ENCODE measurements around the gene GMPR. TPM values are rescaled to one million over a fixed set of nuclear protein-coding genes. Genes with fewer than 3 reads are reported as not detected.
"Not testable (repeated sequence)": the region's sequence is repeated elsewhere in the genome, so short reads cannot be mapped to it uniquely, and the experiment has no call there.

Gene GMPR
- total RNA-seq, 1 experiment from 2014 or later: 28.7 TPM

GRCh38 chr6:16267428-16268263 lies 29.3 kb downstream of the GMPR start:
- no peak for DNase-seq
- H3K27ac ChIP-seq: no peak overlapping the region
- H3K27me3 ChIP-seq: no peaks in the 10 kb centered on the region
- no peak overlapping the region for H3K4me3 ChIP-seq
- no peaks in the 10 kb centered on the region for H3K4me1 ChIP-seq
- H3K9me3 ChIP-seq (replicated peaks): no peaks in the 10 kb centered on the region
- H3K36me3 ChIP-seq: no peaks in the 10 kb centered on the region

DNA sequence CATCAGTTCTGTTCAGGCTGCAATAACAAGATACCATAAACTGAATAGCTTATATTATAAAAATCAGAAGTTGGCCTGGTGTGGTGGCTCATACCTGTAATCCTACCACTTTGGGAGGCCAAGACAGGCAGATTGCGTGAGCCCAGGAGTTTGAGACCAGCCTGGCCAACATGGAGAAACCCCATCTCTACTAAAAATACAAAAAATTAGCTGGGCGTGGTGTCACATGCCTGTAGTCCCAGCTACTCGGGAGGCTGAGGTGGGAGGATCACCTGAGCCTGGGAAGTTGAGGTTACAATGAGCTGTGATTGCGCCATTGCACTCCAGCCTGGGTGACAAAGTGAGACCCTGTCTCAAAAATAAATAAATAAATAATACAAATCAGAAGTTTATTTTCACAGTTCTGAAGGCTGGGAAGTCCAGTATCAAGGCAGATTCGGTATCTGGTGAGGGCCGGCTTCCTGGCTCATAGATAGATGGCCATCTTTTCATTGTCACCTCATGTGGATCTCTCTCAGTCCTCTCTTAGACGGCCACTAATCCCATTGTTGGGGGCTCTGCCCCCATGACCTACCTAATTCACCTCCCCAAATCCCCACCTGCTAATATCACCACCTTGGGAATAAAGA lies 31.2 kb downstream of the GMPR start:
- not testable (repeated sequence) for H3K27ac ChIP-seq; H3K36me3 ChIP-seq; H3K27me3 ChIP-seq; H3K9me3 ChIP-seq (replicated peaks); H3K4me3 ChIP-seq; H3K4me1 ChIP-seq; DNase-seq

DNA sequence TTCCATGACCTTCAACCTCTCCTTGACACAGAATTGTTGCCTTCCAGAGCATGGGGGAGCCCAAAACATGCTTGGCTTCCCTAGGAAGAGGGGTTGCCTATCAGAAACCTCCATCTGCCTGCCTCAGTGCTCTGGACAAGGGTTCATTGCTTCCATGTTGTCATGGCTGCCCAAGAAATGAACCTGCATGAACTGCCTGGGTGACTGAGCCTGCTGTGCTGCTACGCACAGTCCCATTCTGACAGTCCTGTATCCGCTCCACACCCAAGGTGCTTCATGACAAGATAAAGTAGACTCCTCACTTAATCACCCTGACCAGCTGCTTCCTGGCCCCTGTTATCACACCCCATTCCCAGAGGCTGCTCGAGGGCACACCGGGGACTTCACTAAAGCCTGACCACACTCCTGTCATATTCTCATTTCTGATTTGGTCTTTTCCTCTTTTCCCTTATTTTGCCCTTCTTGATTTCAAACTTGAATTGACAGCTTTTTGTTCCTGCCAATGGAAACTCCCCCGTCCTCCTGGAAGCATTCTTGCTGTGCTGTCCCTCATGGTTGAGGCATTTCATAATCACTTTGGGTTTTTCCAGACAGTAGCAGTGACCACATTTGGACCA lies 31.9 kb downstream of the GMPR start:
- H3K27me3 ChIP-seq: no peaks in the 10 kb centered on the region
- no peak overlapping the region for H3K4me3 ChIP-seq
- no peaks in the 10 kb centered on the region for H3K36me3 ChIP-seq
- no peak overlapping the region for H3K27ac ChIP-seq
- H3K9me3 ChIP-seq (replicated peaks): no peaks in the 10 kb centered on the region
- DNase-seq: no peak
- peaks cover 7% of the 10 kb centered on the region for H3K4me1 ChIP-seq

DNA sequence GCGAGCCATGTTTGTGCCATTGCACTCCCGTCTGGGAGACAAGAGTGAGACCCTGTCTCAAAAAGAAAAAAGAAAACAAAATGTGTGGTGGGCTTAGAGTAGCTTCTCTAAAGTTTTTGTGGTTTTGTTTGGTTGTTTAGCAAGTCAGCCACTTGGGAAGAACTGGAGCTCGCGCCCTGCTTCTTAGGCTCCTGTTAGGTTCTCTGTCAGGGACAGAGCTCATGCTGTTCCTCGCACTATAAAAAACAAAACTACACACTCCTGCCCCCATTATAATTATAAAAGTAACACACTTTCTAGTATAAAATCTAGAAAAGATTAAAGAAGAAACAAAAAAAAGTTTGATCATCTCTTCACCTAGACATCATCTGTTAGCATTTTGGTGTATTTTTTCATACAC lies 33.0 kb downstream of the GMPR start:
- Histone ChIP-seq H3K9me3 (replicated peaks) (no peaks in the 10 kb centered on the region), H3K4me3 (no peak overlapping the region), H3K36me3 (no peaks in the 10 kb centered on the region), H3K4me1 (peaks cover 7% of the 10 kb centered on the region), H3K27me3 (no peaks in the 10 kb centered on the region), H3K27ac (no peak overlapping the region)
- no peak for DNase-seq

GRCh38 chr6:16272201-16272600 lies 33.8 kb downstream of the GMPR start:
- H3K4me1 ChIP-seq: peaks cover 11% of the 10 kb centered on the region
- H3K4me3 ChIP-seq: no peak overlapping the region
- H3K27me3 ChIP-seq: no peaks in the 10 kb centered on the region
- H3K27ac ChIP-seq: no peak overlapping the region
- DNase-seq: no peak
- H3K36me3 ChIP-seq: no peaks in the 10 kb centered on the region
- H3K9me3 ChIP-seq (replicated peaks): no peaks in the 10 kb centered on the region

DNA sequence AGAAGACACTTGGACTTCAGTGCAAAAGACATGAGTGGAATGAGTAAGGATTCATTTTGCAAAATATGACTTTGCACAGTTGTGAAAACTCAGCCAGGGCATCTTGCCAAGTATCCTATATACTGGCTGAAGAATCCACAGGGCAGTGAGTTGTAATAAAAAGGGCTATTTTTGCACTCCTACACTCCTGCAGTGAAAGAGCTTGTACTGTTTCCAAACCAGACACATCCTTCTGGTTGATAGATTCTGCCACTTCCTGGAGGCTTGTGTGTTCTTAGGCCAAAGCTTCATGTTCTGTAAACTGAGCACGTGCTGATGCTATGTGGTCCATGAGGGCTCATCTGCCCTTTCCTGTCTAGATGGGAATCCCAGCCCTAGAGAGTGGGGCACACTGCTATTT lies 34.9 kb downstream of the GMPR start:
- H3K4me1 ChIP-seq: peaks cover 18% of the 10 kb centered on the region
- no peak overlapping the region for H3K4me3 ChIP-seq
- no peaks in the 10 kb centered on the region for H3K36me3 ChIP-seq
- no peak overlapping the region for H3K27ac ChIP-seq
- H3K9me3 ChIP-seq (replicated peaks): no peaks in the 10 kb centered on the region
- DNase-seq: peak in 1 of 2 experiments; percentile 45
- H3K27me3 ChIP-seq: no peaks in the 10 kb centered on the region

DNA sequence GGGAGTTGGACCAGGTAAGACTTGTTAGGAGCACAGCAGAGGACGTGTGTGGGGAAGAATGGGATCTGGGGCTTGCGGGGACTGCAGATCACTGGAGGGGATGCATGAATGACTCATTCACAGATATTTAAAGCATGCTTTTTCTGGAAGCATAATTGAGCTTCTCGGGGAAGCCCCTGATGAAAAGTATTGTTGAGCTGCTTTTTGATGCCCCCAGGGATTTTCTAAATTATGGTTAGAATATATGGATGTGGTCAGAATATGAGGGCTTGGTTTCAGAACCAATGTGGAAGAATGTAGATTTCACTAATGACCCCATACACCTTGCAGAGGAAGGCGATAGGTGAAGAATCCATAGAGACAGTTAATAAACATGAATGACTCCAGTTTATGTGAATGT lies 36.1 kb downstream of the GMPR start:
- H3K36me3 ChIP-seq: no peaks in the 10 kb centered on the region
- H3K27ac ChIP-seq: no peak overlapping the region
- DNase-seq: no peak
- peaks cover 25% of the 10 kb centered on the region for H3K4me1 ChIP-seq
- no peaks in the 10 kb centered on the region for H3K9me3 ChIP-seq (replicated peaks)
- no peak overlapping the region for H3K4me3 ChIP-seq
- no peaks in the 10 kb centered on the region for H3K27me3 ChIP-seq

DNA sequence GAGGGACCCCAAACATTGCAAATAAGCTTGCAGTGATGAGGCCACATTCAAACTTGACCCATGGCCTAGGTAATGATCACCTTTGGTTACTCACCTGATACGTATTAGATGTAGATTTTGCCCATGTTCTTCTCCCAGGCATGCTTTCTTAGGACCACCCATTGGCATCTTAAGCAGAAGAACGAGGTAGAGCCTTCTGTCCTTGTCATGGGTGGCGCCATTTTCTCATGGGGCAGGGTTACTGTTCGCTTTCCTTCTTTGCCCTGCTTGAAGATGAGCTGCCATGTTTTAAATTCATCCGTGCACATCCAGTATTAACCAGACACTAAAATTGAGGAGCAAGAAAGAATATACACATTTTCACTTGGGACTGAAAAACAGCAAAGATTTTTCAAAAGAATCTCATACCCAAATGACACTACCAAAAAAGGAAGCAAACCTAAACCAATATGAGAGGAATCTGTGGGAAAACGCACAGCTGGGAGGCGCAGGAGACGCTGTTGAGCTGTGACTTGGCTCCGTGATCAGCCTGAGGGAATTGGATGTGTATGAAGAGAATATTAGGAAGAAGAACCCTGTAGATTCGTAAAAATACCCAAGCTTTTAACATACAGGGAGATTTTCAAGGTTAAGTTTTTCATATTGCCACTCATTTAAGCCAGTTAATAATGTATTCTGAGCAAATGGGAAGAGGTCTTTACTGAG lies 36.6 kb downstream of the GMPR start:
- DNase-seq: no peak
- Histone ChIP-seq H3K4me1 (peaks cover 25% of the 10 kb centered on the region), H3K9me3 (replicated peaks) (no peaks in the 10 kb centered on the region), H3K27me3 (no peaks in the 10 kb centered on the region), H3K4me3 (no peak overlapping the region), H3K27ac (no peak overlapping the region), H3K36me3 (no peaks in the 10 kb centered on the region)

GRCh38 chr6:16277101-16277981 lies 39.0 kb downstream of the GMPR start:
- H3K4me1 ChIP-seq: peaks cover 25% of the 10 kb centered on the region
- DNase-seq: peak; percentile 88 to 91
- no peaks in the 10 kb centered on the region for H3K36me3 ChIP-seq
- no peaks in the 10 kb centered on the region for H3K9me3 ChIP-seq (replicated peaks)
- H3K4me3 ChIP-seq: no peak overlapping the region
- H3K27me3 ChIP-seq: no peaks in the 10 kb centered on the region
- peak overlapping the region; percentile 78 for H3K27ac ChIP-seq

GRCh38 chr6:16278048-16278724 lies 39.8 kb downstream of the GMPR start:
- peaks cover 21% of the 10 kb centered on the region for H3K4me1 ChIP-seq
- H3K27ac ChIP-seq: peak overlapping the region; percentile 78
- no peak overlapping the region for H3K4me3 ChIP-seq
- peak; percentile 72 to 80 for DNase-seq
- no peaks in the 10 kb centered on the region for H3K9me3 ChIP-seq (replicated peaks)
- H3K27me3 ChIP-seq: no peaks in the 10 kb centered on the region
- H3K36me3 ChIP-seq: no peaks in the 10 kb centered on the region

GRCh38 chr6:16278750-16279149 lies 40.4 kb downstream of the GMPR start:
- Histone ChIP-seq H3K4me3 (no peak overlapping the region), H3K27ac (peak overlapping the region; percentile 78), H3K27me3 (no peaks in the 10 kb centered on the region), H3K36me3 (no peaks in the 10 kb centered on the region), H3K9me3 (replicated peaks) (no peaks in the 10 kb centered on the region), H3K4me1 (peaks cover 18% of the 10 kb centered on the region)
- no peak for DNase-seq

DNA sequence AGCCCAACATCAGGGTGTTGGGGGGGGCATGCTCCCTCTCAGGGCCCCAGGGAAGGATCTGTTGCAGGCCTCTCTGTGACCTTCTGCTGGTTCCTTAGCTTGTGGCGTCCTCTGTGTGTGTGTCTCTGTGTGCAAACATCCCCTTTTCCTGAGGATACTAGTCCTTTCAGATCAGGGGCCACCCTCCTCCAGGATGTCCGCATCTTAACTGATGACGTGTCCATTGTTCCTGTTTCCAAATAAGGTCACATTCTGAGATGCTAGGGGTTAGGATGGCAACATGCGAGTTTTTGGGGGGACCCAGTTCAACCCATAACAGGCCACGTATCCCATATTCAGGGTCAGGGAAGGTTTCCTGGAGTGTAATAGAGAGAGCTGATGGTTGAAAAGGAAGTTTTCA lies 40.9 kb downstream of the GMPR start:
- no peak overlapping the region for H3K27ac ChIP-seq
- no peak for DNase-seq
- no peaks in the 10 kb centered on the region for H3K9me3 ChIP-seq (replicated peaks)
- peaks cover 18% of the 10 kb centered on the region for H3K4me1 ChIP-seq
- no peaks in the 10 kb centered on the region for H3K27me3 ChIP-seq
- no peak overlapping the region for H3K4me3 ChIP-seq
- H3K36me3 ChIP-seq: no peaks in the 10 kb centered on the region

GRCh38 chr6:16282370-16282769 lies 44.0 kb downstream of the GMPR start:
- H3K4me1 ChIP-seq: peaks cover 14% of the 10 kb centered on the region
- H3K27ac ChIP-seq: no peak overlapping the region
- H3K27me3 ChIP-seq: no peaks in the 10 kb centered on the region
- no peaks in the 10 kb centered on the region for H3K9me3 ChIP-seq (replicated peaks)
- DNase-seq: no peak
- no peaks in the 10 kb centered on the region for H3K36me3 ChIP-seq
- H3K4me3 ChIP-seq: no peak overlapping the region

DNA sequence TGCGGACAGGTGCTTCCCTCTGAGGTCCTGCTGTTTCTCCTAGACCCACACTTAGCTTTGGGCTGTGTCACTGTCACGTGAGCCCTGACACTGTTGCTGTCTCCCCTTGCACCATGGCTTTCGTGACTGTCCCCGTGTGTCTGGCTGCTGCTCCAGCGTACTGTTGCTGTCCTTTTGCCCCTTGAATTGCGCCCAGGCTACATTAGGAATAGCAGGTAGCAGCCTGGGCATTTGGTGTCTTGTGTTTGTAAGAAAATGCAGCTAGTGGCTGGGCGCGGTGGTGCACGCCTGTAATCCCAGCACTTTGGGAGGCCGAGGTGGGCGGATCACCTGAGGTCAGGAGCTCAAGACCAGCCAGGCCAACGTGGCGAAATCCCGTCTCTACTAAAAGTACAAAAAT lies 46.1 kb downstream of the GMPR start:
- no peaks in the 10 kb centered on the region for H3K4me1 ChIP-seq
- no peaks in the 10 kb centered on the region for H3K9me3 ChIP-seq (replicated peaks)
- H3K4me3 ChIP-seq: no peak overlapping the region
- H3K27me3 ChIP-seq: no peaks in the 10 kb centered on the region
- no peak overlapping the region for H3K27ac ChIP-seq
- DNase-seq: no peak
- no peaks in the 10 kb centered on the region for H3K36me3 ChIP-seq

Data from SJCRH30 (cell line).